H1 (cell line): ENCODE data around the gene CBLC.

Source experiments
- CEBPB ChIP-seq: IDR thresholded peaks from 2 replicates; pipeline ENCODE4 v1.6.1; 2012; ENCODE audit warnings: low read depth, low read length
- CHD1 ChIP-seq: IDR thresholded peaks from 2 replicates; pipeline ENCODE4 v1.6.1; 2012; ENCODE audit warnings: low read depth, low read length, improper control_type of control experiment
- CTCF ChIP-seq, 3 experiments: IDR thresholded peaks; 1 replicate in 2 of 3; 2 replicates in 1 of 3; pipeline versions ENCODE4 v1.5.1 to v1.6.1; 2011; ENCODE audit warnings: low read length in 3 of 3, mild to moderate bottlenecking in 3 of 3, inconsistent platforms in 2 of 3, low read depth in 1 of 3, moderate library complexity in 1 of 3; ENCODE audit not compliant: insufficient read depth in 1 of 3; ENCODE audit errors: control extremely low read depth in 1 of 3
- EZH2 ChIP-seq: fragments of 200-600 bp; sonication (generic); IDR thresholded peaks from 2 replicates; pipeline ENCODE4 v1.7.1; 2012; ENCODE audit warnings: low read depth, mild to moderate bottlenecking, moderate library complexity, low read length, inconsistent platforms; ENCODE audit not compliant: severe bottlenecking
- GABPA ChIP-seq: IDR thresholded peaks from 2 replicates; pipeline ENCODE4 v1.6.1; 2011; ENCODE audit warnings: mild to moderate bottlenecking, low read length, moderate library complexity, borderline replicate concordance; ENCODE audit not compliant: insufficient read depth
- JUN ChIP-seq: IDR thresholded peaks from 2 replicates; pipeline ENCODE4 v1.6.1; 2011; ENCODE audit warnings: low read depth, mild to moderate bottlenecking, improper control_type of control experiment, low read length
- POLR2A ChIP-seq, 2 experiments: IDR thresholded peaks; 1 replicate in 1 of 2; 2 replicates in 1 of 2; pipeline ENCODE4 v1.6.1; 2011; ENCODE audit warnings: low read depth in 2 of 2, low read length in 2 of 2, mild to moderate bottlenecking in 2 of 2; ENCODE audit errors: control extremely low read depth in 1 of 2
- RFX5 ChIP-seq: IDR thresholded peaks from 2 replicates; pipeline ENCODE4 v1.6.1; 2011; ENCODE audit warnings: low read depth, low read length, improper control_type of control experiment, borderline replicate concordance
- SAP30 ChIP-seq: fragments of 300-600 bp; sonication (generic); IDR thresholded peaks from 2 replicates; pipeline ENCODE4 v1.7.1; 2012; ENCODE audit warnings: low read length, moderate library complexity, mild to moderate bottlenecking, inconsistent platforms; ENCODE audit not compliant: insufficient read depth, insufficient replicate concordance
- TCF12 ChIP-seq: IDR thresholded peaks from 2 replicates; pipeline ENCODE4 v1.6.1; 2011; ENCODE audit warnings: low read depth, mild to moderate bottlenecking, low read length
- TF ChIP-seq, protein P1 (sequence below): IDR thresholded peaks from 2 replicates; pipeline ENCODE4 v1.6.1; 2012; ENCODE audit warnings: inconsistent platforms

DNA sequence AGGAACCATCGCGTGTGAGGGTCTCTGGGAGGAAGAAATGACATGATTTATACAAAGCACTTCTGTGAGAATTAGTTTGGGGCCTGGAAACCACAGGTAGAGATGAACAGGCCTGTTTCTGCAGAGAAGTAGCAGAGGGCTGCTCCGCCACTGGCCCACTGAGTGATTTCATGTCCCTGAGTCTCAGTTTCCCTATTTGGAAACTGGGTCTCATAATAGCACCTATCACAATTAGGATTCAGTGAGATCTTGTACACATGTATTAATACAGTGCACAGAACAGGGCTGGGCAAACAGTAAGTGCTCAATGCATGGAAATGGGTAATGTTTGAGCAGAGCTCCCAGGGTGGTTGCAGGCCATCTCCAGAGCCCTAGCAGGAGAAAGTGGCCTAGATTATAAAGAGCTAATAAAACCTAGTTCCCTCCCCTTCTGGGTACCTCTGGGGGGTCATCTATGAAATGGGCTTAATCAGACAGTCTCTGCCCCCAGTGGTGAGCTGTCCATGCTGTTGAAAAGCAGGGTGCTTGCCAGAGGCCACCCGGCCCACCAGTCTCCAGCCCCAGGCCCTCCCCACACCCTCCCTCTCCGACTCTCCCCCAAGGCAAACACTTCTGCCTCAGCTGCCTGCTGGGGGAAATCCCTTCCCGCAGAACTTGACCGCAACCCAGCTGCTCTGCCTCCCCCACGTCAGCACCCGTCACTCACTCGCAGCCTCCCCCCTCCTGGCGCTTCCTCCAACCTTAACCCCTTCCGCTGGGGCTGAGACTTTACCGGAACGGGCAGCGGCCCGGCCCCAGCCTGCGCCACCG is 24.7 kb upstream of the CBLC start:
- TF ChIP-seq CTCF (IDR thresholded peaks at IDR 0.05; ENCODE audit: control extremely low read depth in 1 of 3, insufficient read depth in 1 of 3, low read depth in 1 of 3, low read length in 3 of 3), result no peak
- no peak for TF ChIP-seq RFX5
- no peak for TF ChIP-seq CEBPB
- TF ChIP-seq, protein P1, sequence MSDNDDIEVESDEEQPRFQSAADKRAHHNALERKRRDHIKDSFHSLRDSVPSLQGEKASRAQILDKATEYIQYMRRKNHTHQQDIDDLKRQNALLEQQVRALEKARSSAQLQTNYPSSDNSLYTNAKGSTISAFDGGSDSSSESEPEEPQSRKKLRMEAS, result no peak
- no peak for TF ChIP-seq JUN
- TF ChIP-seq CHD1, result no peak
- no peak for TF ChIP-seq EZH2
- TF ChIP-seq SAP30, result no peak
- no peak for TF ChIP-seq GABPA
- peak; percentile 48; the same call in 1 of the 2 replicates for TF ChIP-seq TCF12
- no peak for TF ChIP-seq POLR2A (IDR thresholded peaks at IDR 0.05; ENCODE audit: control extremely low read depth in 1 of 2, low read depth in 2 of 2, low read length in 2 of 2)
